SK-N-SH (cell line): ENCODE measurements around the gene UBTD1. TPM values are rescaled to one million over a fixed set of nuclear protein-coding genes. Genes with fewer than 3 reads are reported as not detected.

ENCODE experiments used
- CTCF ChIA-PET: fragments of 300-600, 350-600 bp; formaldehyde crosslinking; extraction: SDS; loops from one replicate; lab custom pipeline; 2021; lab: Yijun Ruan, JAX
- POLR2A ChIA-PET: fragments of 350-600 bp; sonication (Branson Sonifier 250); formaldehyde crosslinking; extraction: SDS; loops from one replicate; lab custom pipeline; 2020; ENCODE audit warnings: antibody characterized with exemption, inconsistent platforms; lab: Yijun Ruan, JAX
- DNase-seq: peaks from one replicate; pipeline ENCODE4 v3.0.0; 2012
- H2AFZ ChIP-seq: fragments of 200-600 bp; sonication (generic); 2 replicates; pipeline ENCODE4 v1.8.1; 2016; ENCODE audit warnings: antibody characterized with exemption, mild to moderate bottlenecking, low read depth
- H3F3A ChIP-seq: fragments of 200-600 bp; sonication (generic); replicated peaks from 2 replicates; pipeline ENCODE3; 2016; ENCODE audit warnings: antibody characterized with exemption, mild to moderate bottlenecking; ENCODE audit not compliant: insufficient read depth
- H3K27ac ChIP-seq, 2 experiments: fragments of 200-500 bp in 1 of 2; fragments of 200-600 bp in 1 of 2; sonication (Bioruptor generic) in 1 of 2; sonication (generic), shearing (Covaris generic) in 1 of 2; 2 replicates each; pipeline versions ENCODE4 v1.5.1 to v1.6.1; 2014 to 2016; ENCODE audit warnings: low read depth in 2 of 2, inconsistent platforms in 1 of 2, low read length in 1 of 2, mild to moderate bottlenecking in 1 of 2, mixed read lengths in 1 of 2
- H3K27me3 ChIP-seq: fragments of 200-600 bp; sonication (generic), shearing (Covaris generic); 2 replicates; pipeline ENCODE4 v1.6.1; 2016; ENCODE audit warnings: mixed run types; ENCODE audit not compliant: insufficient read depth
- H3K36me3 ChIP-seq, 2 experiments: fragments of 200-500 bp in 1 of 2; fragments of 200-600 bp in 1 of 2; sonication (Bioruptor generic) in 1 of 2; sonication (generic) in 1 of 2; replicated peaks in 1 of 2; 2 replicates each; pipeline versions ENCODE3 to v1.5.1; 2014 to 2016; ENCODE audit warnings: low read length in 1 of 2, mild to moderate bottlenecking in 1 of 2; ENCODE audit not compliant: insufficient read depth in 2 of 2, control insufficient read depth in 1 of 2
- H3K4me1 ChIP-seq, 2 experiments: fragments of 200-500 bp in 1 of 2; fragments of 200-600 bp in 1 of 2; sonication (Bioruptor generic) in 1 of 2; sonication (generic), shearing (Covaris generic) in 1 of 2; 2 replicates each; pipeline versions ENCODE4 v1.5.1 to v1.6.1; 2014 to 2016; ENCODE audit warnings: low read depth in 1 of 2, low read length in 1 of 2, mixed run types in 1 of 2; ENCODE audit not compliant: insufficient read depth in 2 of 2, control insufficient read depth in 1 of 2
- H3K4me2 ChIP-seq: fragments of 200-600 bp; sonication (generic), shearing (Covaris generic); 2 replicates; pipeline ENCODE4 v1.6.1; 2017; ENCODE audit warnings: mixed run types
- H3K4me3 ChIP-seq, 2 experiments: fragments of 200-500 bp in 1 of 2; fragments of 200-600 bp in 1 of 2; sonication (Bioruptor generic) in 1 of 2; sonication (generic), shearing (Covaris generic) in 1 of 2; 2 replicates each; pipeline versions ENCODE4 v1.5.1 to v1.8.1; 2014 to 2016; ENCODE audit warnings: low read depth in 2 of 2, inconsistent platforms in 1 of 2, low read length in 1 of 2, mild to moderate bottlenecking in 1 of 2, mixed read lengths in 1 of 2, moderate library complexity in 1 of 2
- H3K79me2 ChIP-seq: fragments of 200-600 bp; sonication (generic); 2 replicates; pipeline ENCODE4 v1.8.1; 2017; ENCODE audit warnings: mild to moderate bottlenecking; ENCODE audit not compliant: insufficient read depth
- H3K9ac ChIP-seq: fragments of 200-600 bp; sonication (generic); 2 replicates; pipeline ENCODE4 v1.6.1; 2017; ENCODE audit warnings: mixed run types
- H3K9me2 ChIP-seq: fragments of 200-600 bp; sonication (generic); 2 replicates; pipeline ENCODE4 v1.6.1; 2017; ENCODE audit warnings: mixed run types
- H3K9me3 ChIP-seq: fragments of 200-600 bp; sonication (generic); 2 replicates; pipeline ENCODE4 v1.6.1; 2017; ENCODE audit warnings: mixed run types, mild to moderate bottlenecking, moderate library complexity
- H4K20me1 ChIP-seq: fragments of 200-600 bp; sonication (generic); 2 replicates; pipeline ENCODE4 v1.6.1; 2017; ENCODE audit warnings: mild to moderate bottlenecking, mixed run types; ENCODE audit not compliant: insufficient read depth
- ELF1 ChIP-seq: IDR thresholded peaks from 2 replicates; pipeline ENCODE4 v1.4.0; 2012
- EP300 ChIP-seq, 2 experiments: IDR thresholded peaks; 2 replicates each; pipeline versions ENCODE4 v1.4.0 to v1.6.1; 2012; ENCODE audit warnings: borderline replicate concordance in 1 of 2, low read depth in 1 of 2, low read length in 1 of 2
- FOXJ3 ChIP-seq: sonication (generic); formaldehyde crosslinking; IDR thresholded peaks from 2 replicates; pipeline ENCODE4 v1.5.1; 2020; ENCODE audit warnings: mild to moderate bottlenecking, missing genetic modification reagents
- FOXM1 ChIP-seq: IDR thresholded peaks from 2 replicates; pipeline ENCODE4 v1.4.0; 2012; ENCODE audit warnings: low read depth, mild to moderate bottlenecking
- GATA2 ChIP-seq: sonication (generic); formaldehyde crosslinking; IDR thresholded peaks from 2 replicates; pipeline ENCODE4 v1.5.0; 2020; ENCODE audit warnings: mild to moderate bottlenecking, missing genetic modification reagents
- JUND ChIP-seq: IDR thresholded peaks from 2 replicates; pipeline ENCODE4 v1.4.0; 2012
- MXI1 ChIP-seq: IDR thresholded peaks from 2 replicates; pipeline ENCODE4 v1.6.1; 2012; ENCODE audit warnings: mild to moderate bottlenecking, low read depth, low read length, improper control_type of control experiment
- PBX3 ChIP-seq: IDR thresholded peaks from 2 replicates; pipeline ENCODE4; 2012
- POLR2AphosphoS5 ChIP-seq: IDR thresholded peaks from 2 replicates; pipeline ENCODE4 v1.6.1; 2012; ENCODE audit warnings: low read depth, low read length
- RCOR1 ChIP-seq: fragments of 150-350 bp; IDR thresholded peaks from 2 replicates; pipeline ENCODE4 v1.6.1; 2017; ENCODE audit warnings: antibody characterized with exemption, low read length
- REST ChIP-seq: IDR thresholded peaks from 2 replicates; pipeline ENCODE4 v1.6.1; 2012; ENCODE audit warnings: mild to moderate bottlenecking, low read depth, low read length, moderate library complexity
- RFX5 ChIP-seq: IDR thresholded peaks from 2 replicates; pipeline ENCODE4 v1.6.1; 2012; ENCODE audit warnings: mild to moderate bottlenecking, improper control_type of control experiment, low read length
- RXRA ChIP-seq: IDR thresholded peaks from 2 replicates; pipeline ENCODE4 v1.4.0; 2012; ENCODE audit warnings: low read depth, mild to moderate bottlenecking, borderline replicate concordance
- SIN3A ChIP-seq: IDR thresholded peaks from 2 replicates; pipeline ENCODE4 v1.6.1; 2012; ENCODE audit warnings: low read depth, mild to moderate bottlenecking, low read length, moderate library complexity, borderline replicate concordance
- TCF12 ChIP-seq: IDR thresholded peaks from 2 replicates; pipeline ENCODE4 v1.4.0; 2012
- USF2 ChIP-seq: fragments of 150-350 bp; IDR thresholded peaks from 2 replicates; pipeline ENCODE4 v1.6.1; 2017; ENCODE audit warnings: antibody characterized with exemption, low read length, low read depth, borderline replicate concordance
- WGBS: methylation state at CpG from one replicate; pipeline ENCODE4 v1.1.6; 2017; ENCODE audit warnings: low lambda C conversion rate; 5-methylcytosine and 5-hydroxymethylcytosine counted together
- polyA plus RNA-seq, 3 experiments: library from polyadenylated mRNA; depleted of rRNA; stranded (reverse); fragments of >200 nt; gene quantifications; 2 replicates each; pipeline ENCODE4 v1.2.3, GENCODE V29; 2012
- TF ChIP-seq, protein P1 (sequence below): fragments of 200-600 bp; sonication (generic); IDR thresholded peaks from 2 replicates; pipeline ENCODE4 v1.6.1; 2017; ENCODE audit warnings: antibody characterized with exemption, mild to moderate bottlenecking, moderate library complexity

Gene UBTD1
- polyA plus RNA-seq, 1 of the 3 experiments (the other 2 are of a cell fraction) = 38.8 TPM

GRCh38 chr10:97542169-97543024, 43.7 kb downstream of the UBTD1 start (continued):
- peak; percentile 57 for TF ChIP-seq PBX3
- no peak for TF ChIP-seq RFX5
- no peak for TF ChIP-seq USF2
- TF ChIP-seq, protein P1, sequence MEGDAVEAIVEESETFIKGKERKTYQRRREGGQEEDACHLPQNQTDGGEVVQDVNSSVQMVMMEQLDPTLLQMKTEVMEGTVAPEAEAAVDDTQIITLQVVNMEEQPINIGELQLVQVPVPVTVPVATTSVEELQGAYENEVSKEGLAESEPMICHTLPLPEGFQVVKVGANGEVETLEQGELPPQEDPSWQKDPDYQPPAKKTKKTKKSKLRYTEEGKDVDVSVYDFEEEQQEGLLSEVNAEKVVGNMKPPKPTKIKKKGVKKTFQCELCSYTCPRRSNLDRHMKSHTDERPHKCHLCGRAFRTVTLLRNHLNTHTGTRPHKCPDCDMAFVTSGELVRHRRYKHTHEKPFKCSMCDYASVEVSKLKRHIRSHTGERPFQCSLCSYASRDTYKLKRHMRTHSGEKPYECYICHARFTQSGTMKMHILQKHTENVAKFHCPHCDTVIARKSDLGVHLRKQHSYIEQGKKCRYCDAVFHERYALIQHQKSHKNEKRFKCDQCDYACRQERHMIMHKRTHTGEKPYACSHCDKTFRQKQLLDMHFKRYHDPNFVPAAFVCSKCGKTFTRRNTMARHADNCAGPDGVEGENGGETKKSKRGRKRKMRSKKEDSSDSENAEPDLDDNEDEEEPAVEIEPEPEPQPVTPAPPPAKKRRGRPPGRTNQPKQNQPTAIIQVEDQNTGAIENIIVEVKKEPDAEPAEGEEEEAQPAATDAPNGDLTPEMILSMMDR = no peak
- TF ChIP-seq GATA2 (CRISPR knock-in tag) = no peak
- TF ChIP-seq RXRA = peak; percentile 46; the same call in 1 of the 2 replicates
- peak; percentile 64; the same call in 1 of the 2 replicates for TF ChIP-seq POLR2AphosphoS5
- TF ChIP-seq FOXJ3 (CRISPR knock-in tag) = no peak
- TF ChIP-seq, all 33 proteins: peak for 14

GRCh38 chr10:97543025-97543546, 44.4 kb downstream of the UBTD1 start:
- H3K27ac ChIP-seq = peak overlapping the region; percentile 77 to 100
- no peaks in the 10 kb centered on the region for H3K27me3 ChIP-seq
- H3K9me3 ChIP-seq = no peaks in the 10 kb centered on the region
- POLR2A ChIA-PET = no interaction called here
- no peaks in the 10 kb centered on the region for H3K9me2 ChIP-seq
- H3K9ac ChIP-seq = peak overlapping the region; percentile 77
- no peak for DNase-seq
- H3F3A ChIP-seq = peaks cover 31% of the 10 kb centered on the region
- H3K4me1 ChIP-seq = peaks cover 19 to 56% of the 10 kb centered on the region in 2 experiments; a peak in 3 of 4 replicates
- H3K4me2 ChIP-seq = peak overlapping the region; percentile 77
- CTCF ChIA-PET = interaction anchor here (8.6 kb wide), 1 partner anchor 9 kb away, joined by 61 read pairs; no protein-coding TSS in a partner anchor
- 7% methylated on average over 10 of the region's 10 CpGs for WGBS
- H3K4me3 ChIP-seq = no peak overlapping the region
- H4K20me1 ChIP-seq = no peaks in the 10 kb centered on the region
- H3K79me2 ChIP-seq = peaks cover 55% of the 10 kb centered on the region
- H2AFZ ChIP-seq = no peak overlapping the region
- H3K36me3 ChIP-seq = no peaks in the 10 kb centered on the region
- TF ChIP-seq JUND (peak; percentile 98), RFX5 (no peak), ELF1 (no peak; the same call in 1 of the 2 replicates), SIN3A (peak; percentile 97), MXI1 (peak; percentile 56; the same call in 1 of the 2 replicates), REST (no peak), FOXJ3 (CRISPR knock-in tag) (no peak), PBX3 (peak; percentile 89), EP300 (IDR thresholded peaks at IDR 0.05; ENCODE audit: borderline replicate concordance in 1 of 2, low read depth in 1 of 2, low read length in 1 of 2) (peak in 1 of 2 experiments; percentile 90; a peak in 1 of 4 replicates), FOXM1 (0 out of 2 replicates have a peak, but pooled peaks have one; percentile 71), RXRA (peak; percentile 67; the same call in 1 of the 2 replicates), RCOR1 (no peak), TCF12 (peak; percentile 95)
- TF ChIP-seq, protein P1 = no peak
